HL-60 (cell line): ENCODE results near the gene PCNA.

ENCODE experiments used
- POLR2AphosphoS5 ChIP-seq: IDR thresholded peaks from 2 replicates; pipeline ENCODE4 v1.6.1; 2012; ENCODE audit warnings: low read depth
- SPI1 ChIP-seq: IDR thresholded peaks from 2 replicates; pipeline ENCODE4 v1.6.1; 2012; ENCODE audit warnings: low read depth, mild to moderate bottlenecking, borderline replicate concordance
- TF ChIP-seq, protein P1 (sequence below): IDR thresholded peaks from one replicate; pipeline ENCODE4 v1.5.1; 2011; ENCODE audit warnings: low read length, control low read depth, inconsistent platforms; ENCODE audit not compliant: insufficient read depth
- TF ChIP-seq, protein P2 (sequence below): IDR thresholded peaks from 2 replicates; pipeline ENCODE4 v1.6.1; 2012; ENCODE audit warnings: low read depth; ENCODE audit not compliant: insufficient replicate concordance

DNA sequence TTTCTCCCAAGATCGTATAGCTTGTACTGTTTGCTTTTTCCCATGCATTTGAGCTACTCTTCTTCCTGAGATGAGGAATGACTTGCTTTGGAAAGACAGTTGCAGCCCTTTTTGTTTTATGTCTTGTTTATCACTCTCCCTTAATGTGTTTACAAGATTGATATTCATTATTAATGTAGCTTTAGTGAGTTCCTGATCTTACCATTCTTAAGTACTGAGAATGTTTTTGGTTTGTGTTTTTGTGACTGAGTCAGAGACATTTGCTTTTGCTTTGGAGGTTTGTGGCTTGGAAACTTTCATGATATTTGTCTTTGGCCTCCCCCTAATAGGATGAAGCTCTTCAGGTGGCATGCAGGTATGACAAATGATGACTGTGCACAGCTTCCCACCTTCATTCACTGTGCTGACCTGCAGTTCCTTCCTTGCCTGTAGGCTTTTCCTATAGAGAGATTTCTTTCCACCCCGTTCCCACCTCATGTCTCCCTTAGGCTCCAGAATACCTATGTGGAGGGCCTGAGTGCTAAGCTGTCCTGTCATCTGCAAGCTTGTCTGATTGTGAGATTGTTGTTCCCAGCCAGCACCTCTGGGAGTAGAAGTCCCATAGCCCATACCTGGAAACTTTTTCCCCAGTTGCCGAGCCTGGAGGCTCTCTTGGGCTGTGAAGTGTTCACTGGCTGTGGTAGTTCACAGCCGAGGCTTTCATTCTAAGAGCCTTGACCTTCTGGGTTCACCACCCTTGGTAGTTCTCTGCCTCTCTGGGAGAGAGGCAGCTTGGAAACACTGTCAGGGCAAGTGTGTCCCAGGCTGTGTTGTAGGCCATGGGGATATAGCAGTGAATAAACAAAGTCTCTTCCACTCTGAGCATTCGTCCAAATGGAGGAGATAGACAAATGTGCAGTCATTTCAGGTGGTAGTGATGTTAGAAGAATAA, 34.1 kb upstream of the PCNA start:
- TF ChIP-seq, protein P1, sequence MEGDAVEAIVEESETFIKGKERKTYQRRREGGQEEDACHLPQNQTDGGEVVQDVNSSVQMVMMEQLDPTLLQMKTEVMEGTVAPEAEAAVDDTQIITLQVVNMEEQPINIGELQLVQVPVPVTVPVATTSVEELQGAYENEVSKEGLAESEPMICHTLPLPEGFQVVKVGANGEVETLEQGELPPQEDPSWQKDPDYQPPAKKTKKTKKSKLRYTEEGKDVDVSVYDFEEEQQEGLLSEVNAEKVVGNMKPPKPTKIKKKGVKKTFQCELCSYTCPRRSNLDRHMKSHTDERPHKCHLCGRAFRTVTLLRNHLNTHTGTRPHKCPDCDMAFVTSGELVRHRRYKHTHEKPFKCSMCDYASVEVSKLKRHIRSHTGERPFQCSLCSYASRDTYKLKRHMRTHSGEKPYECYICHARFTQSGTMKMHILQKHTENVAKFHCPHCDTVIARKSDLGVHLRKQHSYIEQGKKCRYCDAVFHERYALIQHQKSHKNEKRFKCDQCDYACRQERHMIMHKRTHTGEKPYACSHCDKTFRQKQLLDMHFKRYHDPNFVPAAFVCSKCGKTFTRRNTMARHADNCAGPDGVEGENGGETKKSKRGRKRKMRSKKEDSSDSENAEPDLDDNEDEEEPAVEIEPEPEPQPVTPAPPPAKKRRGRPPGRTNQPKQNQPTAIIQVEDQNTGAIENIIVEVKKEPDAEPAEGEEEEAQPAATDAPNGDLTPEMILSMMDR, result no peak
- TF ChIP-seq, protein P2, sequence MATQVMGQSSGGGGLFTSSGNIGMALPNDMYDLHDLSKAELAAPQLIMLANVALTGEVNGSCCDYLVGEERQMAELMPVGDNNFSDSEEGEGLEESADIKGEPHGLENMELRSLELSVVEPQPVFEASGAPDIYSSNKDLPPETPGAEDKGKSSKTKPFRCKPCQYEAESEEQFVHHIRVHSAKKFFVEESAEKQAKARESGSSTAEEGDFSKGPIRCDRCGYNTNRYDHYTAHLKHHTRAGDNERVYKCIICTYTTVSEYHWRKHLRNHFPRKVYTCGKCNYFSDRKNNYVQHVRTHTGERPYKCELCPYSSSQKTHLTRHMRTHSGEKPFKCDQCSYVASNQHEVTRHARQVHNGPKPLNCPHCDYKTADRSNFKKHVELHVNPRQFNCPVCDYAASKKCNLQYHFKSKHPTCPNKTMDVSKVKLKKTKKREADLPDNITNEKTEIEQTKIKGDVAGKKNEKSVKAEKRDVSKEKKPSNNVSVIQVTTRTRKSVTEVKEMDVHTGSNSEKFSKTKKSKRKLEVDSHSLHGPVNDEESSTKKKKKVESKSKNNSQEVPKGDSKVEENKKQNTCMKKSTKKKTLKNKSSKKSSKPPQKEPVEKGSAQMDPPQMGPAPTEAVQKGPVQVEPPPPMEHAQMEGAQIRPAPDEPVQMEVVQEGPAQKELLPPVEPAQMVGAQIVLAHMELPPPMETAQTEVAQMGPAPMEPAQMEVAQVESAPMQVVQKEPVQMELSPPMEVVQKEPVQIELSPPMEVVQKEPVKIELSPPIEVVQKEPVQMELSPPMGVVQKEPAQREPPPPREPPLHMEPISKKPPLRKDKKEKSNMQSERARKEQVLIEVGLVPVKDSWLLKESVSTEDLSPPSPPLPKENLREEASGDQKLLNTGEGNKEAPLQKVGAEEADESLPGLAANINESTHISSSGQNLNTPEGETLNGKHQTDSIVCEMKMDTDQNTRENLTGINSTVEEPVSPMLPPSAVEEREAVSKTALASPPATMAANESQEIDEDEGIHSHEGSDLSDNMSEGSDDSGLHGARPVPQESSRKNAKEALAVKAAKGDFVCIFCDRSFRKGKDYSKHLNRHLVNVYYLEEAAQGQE, result no peak
- TF ChIP-seq POLR2AphosphoS5, result no peak
- TF ChIP-seq SPI1, result no peak
